HepG2 (cell line): ENCODE data around the gene NGRN. TPM values are rescaled to one million over a fixed set of nuclear protein-coding genes. Genes with fewer than 3 reads are reported as not detected.

Experiments
- ATAC-seq: fragments of 200-7000 bp; cut with Tn5 transposase; 3 replicates; pipeline ENCODE4 v1.9.1; 2020; ENCODE audit warnings: mild to moderate bottlenecking, moderate library complexity
- BruUV-seq: library from RNA; stranded (reverse); fragments of 400-500 nt; replicated peaks from 2 replicates; lab custom pipeline; 2021; lab: Mats Ljungman, UMichigan
- CTCF ChIA-PET: fragments of 300-600 bp; formaldehyde crosslinking; extraction: SDS; loops from one replicate; lab custom pipeline; 2021; ENCODE audit warnings: low total read pairs, inconsistent platforms, low intra/inter-chr PET ratio; lab: Yijun Ruan, JAX
- POLR2A ChIA-PET: fragments of 350-600 bp; sonication (Branson Sonifier 250); formaldehyde crosslinking; loops from one replicate; lab custom pipeline; 2020; ENCODE audit warnings: antibody characterized with exemption, inconsistent platforms; lab: Yijun Ruan, JAX
- DNase-seq: peaks from one replicate; pipeline ENCODE4 v3.0.0-alpha.2; 2015; ENCODE audit warnings: low spot score
- FAIRE-seq: peaks from 3 replicates; lab custom pipeline; 2011; peaks lifted over from hg19 to GRCh38; lab: Jason Lieb, UNC
- H2AFZ ChIP-seq: one replicate; pipeline ENCODE4 v1.6.1; 2011; ENCODE audit warnings: low read length, inconsistent platforms
- H3K27ac ChIP-seq: fragments of 300-600 bp; 3 replicates; pipeline ENCODE4 v1.8.0; 2011; ENCODE audit warnings: mixed run types, mild to moderate bottlenecking, mixed read lengths, low read length, inconsistent platforms; ENCODE audit not compliant: insufficient read depth; ENCODE audit errors: extremely low read length
- H3K27me3 ChIP-seq, 2 experiments: fragments of 200-600 bp in 1 of 2; 2 replicates in 1 of 2; 3 replicates in 1 of 2; pipeline versions ENCODE4 v1.6.0 to v1.8.0; 2011; ENCODE audit warnings: low read length in 2 of 2, mild to moderate bottlenecking in 2 of 2, moderate library complexity in 2 of 2, inconsistent platforms in 1 of 2; ENCODE audit not compliant: insufficient read depth in 2 of 2, control insufficient read depth in 1 of 2
- H3K36me3 ChIP-seq, 2 experiments: fragments of 200-600 bp in 1 of 2; replicated peaks in 1 of 2; 2 replicates in 1 of 2; 3 replicates in 1 of 2; pipeline versions ENCODE4 v1.5.1 to v1.8.0; 2011; ENCODE audit warnings: low read length in 2 of 2, inconsistent platforms in 1 of 2; ENCODE audit not compliant: insufficient read depth in 2 of 2, control insufficient read depth in 1 of 2
- H3K4me1 ChIP-seq: 2 replicates; pipeline ENCODE4 v1.5.1; 2012; ENCODE audit warnings: low read length, inconsistent platforms; ENCODE audit not compliant: insufficient read depth
- H3K4me2 ChIP-seq: 2 replicates; pipeline ENCODE4 v1.6.0; 2011; ENCODE audit warnings: low read depth, low read length, inconsistent platforms
- H3K4me3 ChIP-seq, 3 experiments: fragments of 200-600 bp in 1 of 3; sonication (generic), shearing (Covaris generic) in 1 of 3; replicated peaks in 1 of 3; 2 replicates each; pipeline ENCODE4 v1.5.1; 2011 to 2016; ENCODE audit warnings: low read length in 3 of 3, inconsistent platforms in 2 of 3, low read depth in 2 of 3, mild to moderate bottlenecking in 2 of 3, control low read depth in 1 of 3, mixed read lengths in 1 of 3; ENCODE audit not compliant: insufficient read depth in 1 of 3
- H3K79me2 ChIP-seq: one replicate; pipeline ENCODE4 v1.6.1; 2011; ENCODE audit warnings: low read length, inconsistent platforms; ENCODE audit not compliant: insufficient read depth
- H3K9ac ChIP-seq: 2 replicates; pipeline ENCODE4 v1.6.0; 2011; ENCODE audit warnings: mild to moderate bottlenecking, low read depth, low read length, inconsistent platforms; ENCODE audit not compliant: insufficient read depth
- H3K9me3 ChIP-seq: 2 replicates; pipeline ENCODE4 v1.5.1; 2012; ENCODE audit warnings: mild to moderate bottlenecking, low read length
- H4K20me1 ChIP-seq: 2 replicates; pipeline ENCODE4 v1.6.0; 2011; ENCODE audit warnings: inconsistent platforms, mild to moderate bottlenecking, low read length, moderate library complexity; ENCODE audit not compliant: insufficient read depth
- EZH2 ChIP-seq: conservative IDR thresholded peaks from 2 replicates; pipeline ENCODE4 v1.6.1; 2012; ENCODE audit warnings: mild to moderate bottlenecking, low read depth, low read length, moderate library complexity
- GPN1 ChIP-seq: sonication (generic); formaldehyde crosslinking; IDR thresholded peaks from 2 replicates; pipeline ENCODE4 v1.5.1; 2020; ENCODE audit warnings: missing genetic modification reagents, borderline replicate concordance
- NR2F6 ChIP-seq, 2 experiments: IDR thresholded peaks; 2 replicates each; pipeline ENCODE4 v1.6.1; 2016; ENCODE audit warnings: antibody characterized with exemption in 1 of 2, mild to moderate bottlenecking in 1 of 2
- SOX13 ChIP-seq, 3 experiments: fragments of 450-650 bp in 1 of 3; sonication (generic) in 1 of 3; formaldehyde crosslinking in 1 of 3; IDR thresholded peaks in 2 of 3; conservative IDR thresholded peaks in 1 of 3; 2 replicates each; pipeline versions ENCODE4 v1.5.0 to v1.6.1; 2016 to 2020; ENCODE audit warnings: antibody characterized with exemption in 1 of 3, mild to moderate bottlenecking in 1 of 3, missing compliant biosample characterization in 1 of 3, missing genetic modification reagents in 1 of 3, moderate library complexity in 1 of 3
- ZNF549 ChIP-seq: sonication (generic); formaldehyde crosslinking; IDR thresholded peaks from 2 replicates; pipeline ENCODE4 v1.5.0; 2020; ENCODE audit warnings: missing genetic modification reagents
- ZSCAN9 ChIP-seq: IDR thresholded peaks from 2 replicates; pipeline ENCODE4 v1.6.1; 2016; ENCODE audit warnings: borderline replicate concordance
- WGBS: methylation state at CpG from one replicate; pipeline ENCODE4 v1.1.6; 2017; ENCODE audit warnings: low lambda C conversion rate; 5-methylcytosine and 5-hydroxymethylcytosine counted together
- in situ Hi-C: cut with HindIII; loops from 2 replicates; pipeline ENCODE4 v1.10.0; 2017; ENCODE audit warnings: low pct_unique_long_range_greater_than_20kb; ENCODE audit not compliant: extremely low pct_ligation_motif_present
- intact Hi-C: fragments of 100-400 bp; cut with micrococcal nuclease; formaldehyde crosslinking; loops from one replicate; pipeline ENCODE4 v1.10.0; 2022; ENCODE audit not compliant: unreplicated experiment
- polyA plus RNA-seq, 8 experiments: library from polyadenylated mRNA; depleted of rRNA in 3 of 8; stranded (reverse) in 7 of 8; unstranded in 1 of 8; fragments of >200 nt; fragmentation: Illumina TruSeq in 4 of 8; extraction: Trizol in 4 of 8; gene quantifications; 2 replicates each; pipeline versions ENCODE4 v1.2.1 to v1.2.3, GENCODE V29; 2011 to 2016; ENCODE audit warnings: low read depth in 4 of 8, missing spikeins in 1 of 8, mixed read lengths in 1 of 8; ENCODE audit not compliant: insufficient read depth in 1 of 8
- total RNA-seq, 5 experiments: library from RNA; depleted of rRNA; stranded (reverse); fragments of >200 nt; fragmentation: Illumina TruSeq; extraction: Trizol; gene quantifications; 2 replicates each; pipeline ENCODE4 v1.2.3, GENCODE V29; 2016; ENCODE audit warnings: low read depth in 1 of 5
- TF ChIP-seq, protein P1 (sequence below): sonication (generic); formaldehyde crosslinking; IDR thresholded peaks from 2 replicates; pipeline ENCODE4 v1.4.0; 2020; ENCODE audit warnings: mild to moderate bottlenecking, missing genetic modification reagents
- TF ChIP-seq, protein P2 (sequence below): IDR thresholded peaks from 2 replicates; pipeline ENCODE4 v1.6.1; 2016; ENCODE audit warnings: low read depth, control low read depth
- TF ChIP-seq, protein P3 (sequence below): sonication (generic); formaldehyde crosslinking; IDR thresholded peaks from 2 replicates; pipeline ENCODE4 v1.5.1; 2020; ENCODE audit warnings: missing genetic modification reagents, mild to moderate bottlenecking, borderline replicate concordance

NGRN gene
- total and polyA plus RNA-seq, 2 of the 13 experiments (the other 11 are each of a cell fraction or from before 2014, with no cell fraction given) = 39.8 to 63.7 TPM

DNA sequence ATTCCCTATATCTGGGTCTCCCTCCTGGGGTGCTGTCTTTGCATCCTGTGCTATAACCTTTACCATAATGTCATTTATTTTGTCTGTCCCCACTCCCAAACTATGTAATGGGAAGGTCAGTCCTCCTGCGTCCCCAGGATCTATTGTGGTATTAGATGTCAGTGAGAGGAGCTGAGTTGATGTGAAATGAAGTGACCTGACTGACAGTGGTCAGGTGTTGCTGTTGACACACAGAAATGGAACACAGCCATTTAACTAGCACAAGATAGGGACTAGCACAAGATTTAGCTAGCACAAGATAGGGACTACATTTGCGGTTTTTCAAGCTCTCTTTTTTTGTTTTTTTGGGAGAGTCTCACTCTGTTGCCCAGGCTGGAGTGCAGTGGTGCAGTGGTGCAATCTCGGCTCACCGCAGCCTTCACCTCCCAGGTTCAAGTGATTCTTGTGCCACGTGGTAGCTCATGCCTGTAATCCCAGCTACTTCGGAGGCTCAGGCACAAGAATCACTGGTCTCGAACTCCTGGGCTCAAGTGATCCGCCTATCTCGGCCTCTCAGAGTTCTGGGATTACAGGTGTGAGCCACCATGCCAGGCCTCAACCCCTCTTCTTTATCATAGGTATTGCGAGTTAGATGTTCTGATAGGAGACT lies 5.2 kb downstream of the NGRN start:
- FAIRE-seq (no peak), DNase-seq (no peak), ATAC-seq (no peak)
- intact Hi-C loops = no loop called here
- Histone ChIP-seq H3K36me3 (peaks cover 12 to 32% of the 10 kb centered on the region in 2 experiments; a peak in 4 of 5 replicates), H3K9ac (no peak overlapping the region), H3K4me3 (no peak overlapping the region), H2AFZ (no peak overlapping the region), H3K27ac (no peak overlapping the region), H3K27me3 (no peaks in the 10 kb centered on the region; a peak in 1 of 5 replicates), H3K9me3 (no peaks in the 10 kb centered on the region), H3K4me2 (no peak overlapping the region), H3K4me1 (peaks cover 27% of the 10 kb centered on the region), H3K79me2 (peaks cover 42% of the 10 kb centered on the region), H4K20me1 (peaks cover 10% of the 10 kb centered on the region)
- TF ChIP-seq GPN1 (no peak), EZH2 (no peak), ZSCAN9 (CRISPR knock-in tag) (no peak), ZNF549 (CRISPR knock-in tag) (no peak), SOX13 (IDR thresholded peaks at IDR 0.05) (no peak), SOX13 (CRISPR knock-in tag; conservative IDR thresholded peaks at IDR 0.05 in 1 of 2, IDR thresholded peaks at IDR 0.05 in 1 of 2) (no peak), NR2F6 (IDR thresholded peaks at IDR 0.05) (no peak), NR2F6 (CRISPR knock-in tag; IDR thresholded peaks at IDR 0.05) (no peak)
- TF ChIP-seq, protein P1, sequence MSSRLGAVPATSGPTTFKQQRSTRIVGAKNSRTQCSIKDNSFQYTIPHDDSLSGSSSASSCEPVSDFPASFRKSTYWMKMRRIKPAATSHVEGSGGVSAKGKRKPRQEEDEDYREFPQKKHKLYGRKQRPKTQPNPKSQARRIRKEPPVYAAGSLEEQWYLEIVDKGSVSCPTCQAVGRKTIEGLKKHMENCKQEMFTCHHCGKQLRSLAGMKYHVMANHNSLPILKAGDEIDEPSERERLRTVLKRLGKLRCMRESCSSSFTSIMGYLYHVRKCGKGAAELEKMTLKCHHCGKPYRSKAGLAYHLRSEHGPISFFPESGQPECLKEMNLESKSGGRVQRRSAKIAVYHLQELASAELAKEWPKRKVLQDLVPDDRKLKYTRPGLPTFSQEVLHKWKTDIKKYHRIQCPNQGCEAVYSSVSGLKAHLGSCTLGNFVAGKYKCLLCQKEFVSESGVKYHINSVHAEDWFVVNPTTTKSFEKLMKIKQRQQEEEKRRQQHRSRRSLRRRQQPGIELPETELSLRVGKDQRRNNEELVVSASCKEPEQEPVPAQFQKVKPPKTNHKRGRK (CRISPR knock-in tag) = no peak
- TF ChIP-seq, protein P2, sequence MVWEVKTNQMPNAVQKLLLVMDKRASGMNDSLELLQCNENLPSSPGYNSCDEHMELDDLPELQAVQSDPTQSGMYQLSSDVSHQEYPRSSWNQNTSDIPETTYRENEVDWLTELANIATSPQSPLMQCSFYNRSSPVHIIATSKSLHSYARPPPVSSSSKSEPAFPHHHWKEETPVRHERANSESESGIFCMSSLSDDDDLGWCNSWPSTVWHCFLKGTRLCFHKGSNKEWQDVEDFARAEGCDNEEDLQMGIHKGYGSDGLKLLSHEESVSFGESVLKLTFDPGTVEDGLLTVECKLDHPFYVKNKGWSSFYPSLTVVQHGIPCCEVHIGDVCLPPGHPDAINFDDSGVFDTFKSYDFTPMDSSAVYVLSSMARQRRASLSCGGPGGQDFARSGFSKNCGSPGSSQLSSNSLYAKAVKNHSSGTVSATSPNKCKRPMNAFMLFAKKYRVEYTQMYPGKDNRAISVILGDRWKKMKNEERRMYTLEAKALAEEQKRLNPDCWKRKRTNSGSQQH (CRISPR knock-in tag) = no peak
- TF ChIP-seq, protein P3, sequence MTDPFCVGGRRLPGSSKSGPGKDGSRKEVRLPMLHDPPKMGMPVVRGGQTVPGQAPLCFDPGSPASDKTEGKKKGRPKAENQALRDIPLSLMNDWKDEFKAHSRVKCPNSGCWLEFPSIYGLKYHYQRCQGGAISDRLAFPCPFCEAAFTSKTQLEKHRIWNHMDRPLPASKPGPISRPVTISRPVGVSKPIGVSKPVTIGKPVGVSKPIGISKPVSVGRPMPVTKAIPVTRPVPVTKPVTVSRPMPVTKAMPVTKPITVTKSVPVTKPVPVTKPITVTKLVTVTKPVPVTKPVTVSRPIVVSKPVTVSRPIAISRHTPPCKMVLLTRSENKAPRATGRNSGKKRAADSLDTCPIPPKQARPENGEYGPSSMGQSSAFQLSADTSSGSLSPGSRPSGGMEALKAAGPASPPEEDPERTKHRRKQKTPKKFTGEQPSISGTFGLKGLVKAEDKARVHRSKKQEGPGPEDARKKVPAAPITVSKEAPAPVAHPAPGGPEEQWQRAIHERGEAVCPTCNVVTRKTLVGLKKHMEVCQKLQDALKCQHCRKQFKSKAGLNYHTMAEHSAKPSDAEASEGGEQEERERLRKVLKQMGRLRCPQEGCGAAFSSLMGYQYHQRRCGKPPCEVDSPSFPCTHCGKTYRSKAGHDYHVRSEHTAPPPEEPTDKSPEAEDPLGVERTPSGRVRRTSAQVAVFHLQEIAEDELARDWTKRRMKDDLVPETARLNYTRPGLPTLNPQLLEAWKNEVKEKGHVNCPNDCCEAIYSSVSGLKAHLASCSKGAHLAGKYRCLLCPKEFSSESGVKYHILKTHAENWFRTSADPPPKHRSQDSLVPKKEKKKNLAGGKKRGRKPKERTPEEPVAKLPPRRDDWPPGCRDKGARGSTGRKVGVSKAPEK (CRISPR knock-in tag) = no peak
- WGBS = 100% methylated on average over 10 of the region's 10 CpGs
- no TSS peak for BruUV-seq
- ChIA-PET CTCF (no interaction called here), POLR2A (no interaction called here)
- in situ Hi-C loops = no loop called here
